HepG2 (cell line): ENCODE measurements around the gene ASXL1. TPM values are rescaled to one million over a fixed set of nuclear protein-coding genes. Genes with fewer than 3 reads are reported as not detected.
A peak's percentile ranks its signal among the peaks of the same experiment; 100 is the strongest.

Experiments
- ASH2L ChIP-seq: fragments of 300-600, 200-600 bp; sonication (generic); IDR thresholded peaks from 2 replicates; pipeline ENCODE4 v1.7.0; 2017; ENCODE audit warnings: low read depth, mild to moderate bottlenecking, moderate library complexity, mixed read lengths, low read length; ENCODE audit not compliant: insufficient read length
- CBX5 ChIP-seq: sonication (generic); formaldehyde crosslinking; IDR thresholded peaks from 2 replicates; pipeline ENCODE4 v1.4.0; 2020; ENCODE audit warnings: missing genetic modification reagents, borderline replicate concordance
- CREM ChIP-seq, 2 experiments: sonication (generic) in 1 of 2; formaldehyde crosslinking in 1 of 2; IDR thresholded peaks; 2 replicates each; pipeline versions ENCODE4 v1.4.0 to v1.6.1; 2016 to 2020; ENCODE audit warnings: antibody characterized with exemption in 1 of 2, mild to moderate bottlenecking in 1 of 2, missing genetic modification reagents in 1 of 2
- FOXA3 ChIP-seq: IDR thresholded peaks from 2 replicates; pipeline ENCODE4 v1.6.1; 2016; ENCODE audit warnings: missing genetic modification reagents, missing compliant biosample characterization
- HOXD1 ChIP-seq: sonication (generic); formaldehyde crosslinking; IDR thresholded peaks from 2 replicates; pipeline ENCODE4 v1.5.0; 2020; ENCODE audit warnings: missing genetic modification reagents
- KLF13 ChIP-seq: sonication (generic); formaldehyde crosslinking; IDR thresholded peaks from 2 replicates; pipeline ENCODE4 v1.4.0; 2020; ENCODE audit warnings: mild to moderate bottlenecking, missing genetic modification reagents
- MIER2 ChIP-seq: IDR thresholded peaks from 2 replicates; pipeline ENCODE4 v1.6.1; 2016; ENCODE audit warnings: missing biosample characterization, missing genetic modification reagents
- NR0B2 ChIP-seq: sonication (generic); formaldehyde crosslinking; IDR thresholded peaks from 2 replicates; pipeline ENCODE4 v1.4.0; 2020; ENCODE audit warnings: mild to moderate bottlenecking, missing genetic modification reagents
- PHF5A ChIP-seq: IDR thresholded peaks from one replicate; pipeline ENCODE4 v1.6.1; 2018; ENCODE audit warnings: low read depth, missing genetic modification reagents; ENCODE audit not compliant: unreplicated experiment
- ZNF331 ChIP-seq: sonication (generic); formaldehyde crosslinking; IDR thresholded peaks from 2 replicates; pipeline ENCODE4 v1.4.0; 2020; ENCODE audit warnings: missing genetic modification reagents
- ZNF564 ChIP-seq: sonication (generic); formaldehyde crosslinking; IDR thresholded peaks from 2 replicates; pipeline ENCODE4 v1.8.1; 2023; ENCODE audit warnings: mild to moderate bottlenecking, missing genetic modification reagents
- polyA plus RNA-seq, 8 experiments: library from polyadenylated mRNA; depleted of rRNA in 3 of 8; stranded (reverse) in 7 of 8; unstranded in 1 of 8; fragments of >200 nt; fragmentation: Illumina TruSeq in 4 of 8; extraction: Trizol in 4 of 8; gene quantifications; 2 replicates each; pipeline versions ENCODE4 v1.2.1 to v1.2.3, GENCODE V29; 2011 to 2016; ENCODE audit warnings: low read depth in 4 of 8, missing spikeins in 1 of 8, mixed read lengths in 1 of 8; ENCODE audit not compliant: insufficient read depth in 1 of 8
- total RNA-seq, 5 experiments: library from RNA; depleted of rRNA; stranded (reverse); fragments of >200 nt; fragmentation: Illumina TruSeq; extraction: Trizol; gene quantifications; 2 replicates each; pipeline ENCODE4 v1.2.3, GENCODE V29; 2016; ENCODE audit warnings: low read depth in 1 of 5
- TF ChIP-seq, protein P1 (sequence below): sonication (generic); formaldehyde crosslinking; conservative IDR thresholded peaks from 2 replicates; pipeline ENCODE4 v1.4.0; 2020; ENCODE audit warnings: mild to moderate bottlenecking, missing genetic modification reagents, moderate library complexity
- TF ChIP-seq, protein P2 (sequence below): sonication (generic); formaldehyde crosslinking; IDR thresholded peaks from 2 replicates; pipeline ENCODE4 v1.4.0; 2020; ENCODE audit warnings: mild to moderate bottlenecking, missing genetic modification reagents
- TF ChIP-seq, protein P3 (sequence below): sonication (generic); formaldehyde crosslinking; IDR thresholded peaks from 2 replicates; pipeline ENCODE4 v1.5.0; 2020; ENCODE audit warnings: mild to moderate bottlenecking, missing genetic modification reagents
- TF ChIP-seq, protein P4 (sequence below): sonication (generic); formaldehyde crosslinking; IDR thresholded peaks from 2 replicates; pipeline ENCODE4 v1.4.0; 2020; ENCODE audit warnings: missing genetic modification reagents, low read depth, mild to moderate bottlenecking, borderline replicate concordance
- TF ChIP-seq, protein P5 (sequence below): sonication (generic); formaldehyde crosslinking; IDR thresholded peaks from 2 replicates; pipeline ENCODE4 v1.4.0; 2020; ENCODE audit warnings: missing genetic modification reagents

Gene ASXL1
- total and polyA plus RNA-seq, 2 of the 13 experiments (the other 11 are each of a cell fraction or from before 2014, with no cell fraction given): 62.1 to 74.8 TPM

DNA sequence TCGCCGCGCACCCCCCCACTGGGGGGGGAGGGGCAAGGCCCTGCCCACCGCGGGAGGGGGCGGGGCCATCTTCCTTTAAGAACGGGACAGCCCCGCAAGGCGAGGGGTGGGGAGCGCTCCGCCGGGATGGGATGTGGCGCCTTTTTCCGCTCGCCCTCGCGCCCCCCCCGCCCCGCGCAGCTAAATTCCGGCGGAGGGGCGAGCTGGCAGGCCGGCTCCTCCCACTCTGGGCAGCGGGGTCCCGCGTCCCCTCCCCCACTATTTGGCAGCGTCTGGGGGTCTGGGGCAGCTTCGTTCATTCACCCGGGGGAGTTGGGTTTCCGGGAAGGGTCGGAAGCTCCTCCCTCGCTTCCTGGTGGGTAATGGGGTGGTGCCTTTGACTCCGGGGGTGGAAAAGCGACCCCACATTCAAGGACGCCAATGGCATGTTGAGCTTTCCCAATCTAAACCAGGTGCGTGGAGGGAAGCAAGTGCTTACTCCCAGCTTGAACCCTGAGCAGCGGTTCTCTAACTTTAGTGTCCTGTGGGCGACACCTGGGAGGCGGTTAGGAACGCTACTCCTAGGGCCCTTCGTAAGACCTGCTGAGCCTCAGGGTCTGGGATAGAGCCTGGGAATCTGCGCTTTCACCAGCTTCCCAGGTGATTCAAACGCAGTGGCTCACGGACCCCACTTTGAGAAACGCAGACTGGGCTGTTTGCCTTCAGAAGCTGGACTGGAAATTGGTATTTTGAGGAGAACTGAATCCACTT, 927 bp downstream of the ASXL1 start (continued):
- TF ChIP-seq NR0B2 (peak; percentile 65; the same call in 1 of the 2 replicates), HOXD1 (peak; percentile 73), ZNF331 (CRISPR knock-in tag) (peak; percentile 49), KLF13 (CRISPR knock-in tag) (0 out of 2 replicates have a peak, but pooled peaks have one; percentile 73), ZNF564 (CRISPR knock-in tag) (no peak), ASH2L (peak; percentile 81), PHF5A (CRISPR knock-in tag) (peak; percentile 65), CBX5 (CRISPR knock-in tag) (peak; percentile 54; the same call in 1 of the 2 replicates), MIER2 (CRISPR knock-in tag) (no peak; the same call in 1 of the 2 replicates), FOXA3 (CRISPR knock-in tag) (no peak; the same call in 1 of the 2 replicates), CREM (IDR thresholded peaks at IDR 0.05) (0 out of 2 replicates have a peak, but pooled peaks have one; percentile 23), CREM (CRISPR knock-in tag; IDR thresholded peaks at IDR 0.05) (no peak)
- TF ChIP-seq, protein P1, sequence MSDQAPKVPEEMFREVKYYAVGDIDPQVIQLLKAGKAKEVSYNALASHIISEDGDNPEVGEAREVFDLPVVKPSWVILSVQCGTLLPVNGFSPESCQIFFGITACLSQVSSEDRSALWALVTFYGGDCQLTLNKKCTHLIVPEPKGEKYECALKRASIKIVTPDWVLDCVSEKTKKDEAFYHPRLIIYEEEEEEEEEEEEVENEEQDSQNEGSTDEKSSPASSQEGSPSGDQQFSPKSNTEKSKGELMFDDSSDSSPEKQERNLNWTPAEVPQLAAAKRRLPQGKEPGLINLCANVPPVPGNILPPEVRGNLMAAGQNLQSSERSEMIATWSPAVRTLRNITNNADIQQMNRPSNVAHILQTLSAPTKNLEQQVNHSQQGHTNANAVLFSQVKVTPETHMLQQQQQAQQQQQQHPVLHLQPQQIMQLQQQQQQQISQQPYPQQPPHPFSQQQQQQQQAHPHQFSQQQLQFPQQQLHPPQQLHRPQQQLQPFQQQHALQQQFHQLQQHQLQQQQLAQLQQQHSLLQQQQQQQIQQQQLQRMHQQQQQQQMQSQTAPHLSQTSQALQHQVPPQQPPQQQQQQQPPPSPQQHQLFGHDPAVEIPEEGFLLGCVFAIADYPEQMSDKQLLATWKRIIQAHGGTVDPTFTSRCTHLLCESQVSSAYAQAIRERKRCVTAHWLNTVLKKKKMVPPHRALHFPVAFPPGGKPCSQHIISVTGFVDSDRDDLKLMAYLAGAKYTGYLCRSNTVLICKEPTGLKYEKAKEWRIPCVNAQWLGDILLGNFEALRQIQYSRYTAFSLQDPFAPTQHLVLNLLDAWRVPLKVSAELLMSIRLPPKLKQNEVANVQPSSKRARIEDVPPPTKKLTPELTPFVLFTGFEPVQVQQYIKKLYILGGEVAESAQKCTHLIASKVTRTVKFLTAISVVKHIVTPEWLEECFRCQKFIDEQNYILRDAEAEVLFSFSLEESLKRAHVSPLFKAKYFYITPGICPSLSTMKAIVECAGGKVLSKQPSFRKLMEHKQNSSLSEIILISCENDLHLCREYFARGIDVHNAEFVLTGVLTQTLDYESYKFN: peak; percentile 71
- TF ChIP-seq, protein P2, sequence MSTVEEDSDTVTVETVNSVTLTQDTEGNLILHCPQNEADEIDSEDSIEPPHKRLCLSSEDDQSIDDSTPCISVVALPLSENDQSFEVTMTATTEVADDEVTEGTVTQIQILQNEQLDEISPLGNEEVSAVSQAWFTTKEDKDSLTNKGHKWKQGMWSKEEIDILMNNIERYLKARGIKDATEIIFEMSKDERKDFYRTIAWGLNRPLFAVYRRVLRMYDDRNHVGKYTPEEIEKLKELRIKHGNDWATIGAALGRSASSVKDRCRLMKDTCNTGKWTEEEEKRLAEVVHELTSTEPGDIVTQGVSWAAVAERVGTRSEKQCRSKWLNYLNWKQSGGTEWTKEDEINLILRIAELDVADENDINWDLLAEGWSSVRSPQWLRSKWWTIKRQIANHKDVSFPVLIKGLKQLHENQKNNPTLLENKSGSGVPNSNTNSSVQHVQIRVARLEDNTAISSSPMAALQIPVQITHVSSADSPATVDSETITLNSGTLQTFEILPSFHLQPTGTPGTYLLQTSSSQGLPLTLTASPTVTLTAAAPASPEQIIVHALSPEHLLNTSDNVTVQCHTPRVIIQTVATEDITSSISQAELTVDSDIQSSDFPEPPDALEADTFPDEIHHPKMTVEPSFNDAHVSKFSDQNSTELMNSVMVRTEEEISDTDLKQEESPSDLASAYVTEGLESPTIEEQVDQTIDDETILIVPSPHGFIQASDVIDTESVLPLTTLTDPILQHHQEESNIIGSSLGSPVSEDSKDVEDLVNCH (CRISPR knock-in tag): 0 out of 2 replicates have a peak, but pooled peaks have one; percentile 63
- TF ChIP-seq, protein P3, sequence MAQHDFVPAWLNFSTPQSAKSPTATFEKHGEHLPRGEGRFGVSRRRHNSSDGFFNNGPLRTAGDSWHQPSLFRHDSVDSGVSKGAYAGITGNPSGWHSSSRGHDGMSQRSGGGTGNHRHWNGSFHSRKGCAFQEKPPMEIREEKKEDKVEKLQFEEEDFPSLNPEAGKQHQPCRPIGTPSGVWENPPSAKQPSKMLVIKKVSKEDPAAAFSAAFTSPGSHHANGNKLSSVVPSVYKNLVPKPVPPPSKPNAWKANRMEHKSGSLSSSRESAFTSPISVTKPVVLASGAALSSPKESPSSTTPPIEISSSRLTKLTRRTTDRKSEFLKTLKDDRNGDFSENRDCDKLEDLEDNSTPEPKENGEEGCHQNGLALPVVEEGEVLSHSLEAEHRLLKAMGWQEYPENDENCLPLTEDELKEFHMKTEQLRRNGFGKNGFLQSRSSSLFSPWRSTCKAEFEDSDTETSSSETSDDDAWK (CRISPR knock-in tag): no peak
- TF ChIP-seq, protein P4, sequence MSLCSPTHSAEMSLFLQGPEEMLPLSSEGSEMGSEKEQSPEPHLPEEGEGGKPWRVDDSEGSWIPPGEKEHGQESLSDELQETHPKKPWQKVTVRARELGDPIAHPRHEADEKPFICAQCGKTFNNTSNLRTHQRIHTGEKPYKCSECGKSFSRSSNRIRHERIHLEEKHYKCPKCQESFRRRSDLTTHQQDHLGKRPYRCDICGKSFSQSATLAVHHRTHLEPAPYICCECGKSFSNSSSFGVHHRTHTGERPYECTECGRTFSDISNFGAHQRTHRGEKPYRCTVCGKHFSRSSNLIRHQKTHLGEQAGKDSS: peak; percentile 30; the same call in 1 of the 2 replicates
- TF ChIP-seq, protein P5, sequence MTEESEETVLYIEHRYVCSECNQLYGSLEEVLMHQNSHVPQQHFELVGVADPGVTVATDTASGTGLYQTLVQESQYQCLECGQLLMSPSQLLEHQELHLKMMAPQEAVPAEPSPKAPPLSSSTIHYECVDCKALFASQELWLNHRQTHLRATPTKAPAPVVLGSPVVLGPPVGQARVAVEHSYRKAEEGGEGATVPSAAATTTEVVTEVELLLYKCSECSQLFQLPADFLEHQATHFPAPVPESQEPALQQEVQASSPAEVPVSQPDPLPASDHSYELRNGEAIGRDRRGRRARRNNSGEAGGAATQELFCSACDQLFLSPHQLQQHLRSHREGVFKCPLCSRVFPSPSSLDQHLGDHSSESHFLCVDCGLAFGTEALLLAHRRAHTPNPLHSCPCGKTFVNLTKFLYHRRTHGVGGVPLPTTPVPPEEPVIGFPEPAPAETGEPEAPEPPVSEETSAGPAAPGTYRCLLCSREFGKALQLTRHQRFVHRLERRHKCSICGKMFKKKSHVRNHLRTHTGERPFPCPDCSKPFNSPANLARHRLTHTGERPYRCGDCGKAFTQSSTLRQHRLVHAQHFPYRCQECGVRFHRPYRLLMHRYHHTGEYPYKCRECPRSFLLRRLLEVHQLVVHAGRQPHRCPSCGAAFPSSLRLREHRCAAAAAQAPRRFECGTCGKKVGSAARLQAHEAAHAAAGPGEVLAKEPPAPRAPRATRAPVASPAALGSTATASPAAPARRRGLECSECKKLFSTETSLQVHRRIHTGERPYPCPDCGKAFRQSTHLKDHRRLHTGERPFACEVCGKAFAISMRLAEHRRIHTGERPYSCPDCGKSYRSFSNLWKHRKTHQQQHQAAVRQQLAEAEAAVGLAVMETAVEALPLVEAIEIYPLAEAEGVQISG: peak; percentile 73; the same call in 1 of the 2 replicates
